Uterus (tissue), 4 donors: ENCODE data around the gene HNRNPL. TPM values are rescaled to one million over a fixed set of nuclear protein-coding genes. Genes with fewer than 3 reads are reported as not detected.
A peak's percentile ranks its signal among the peaks of the same experiment; 100 is the strongest.
"Not testable (repeated sequence)": the region's sequence is repeated elsewhere in the genome, so short reads cannot be mapped to it uniquely, and the experiment has no call there.

Experiments used
- DNase-seq, 2 donors: peaks; one replicate each; pipeline ENCODE4 v3.0.0-alpha.2; 2019 to 2020
- H3K27ac ChIP-seq, 2 donors: fragments of 200-600 bp; sonication (generic); 1 replicate in 1 of 2; 2 replicates in 1 of 2; pipeline ENCODE4 v1.5.1; 2016 to 2018
- H3K27me3 ChIP-seq, 2 donors: fragments of 200-600 bp; sonication (generic); one replicate each; pipeline ENCODE4 v1.5.1; 2018 to 2019; ENCODE audit warnings: control low read depth in 1 of 2
- H3K36me3 ChIP-seq, 2 donors: fragments of 200-600 bp; sonication (generic); one replicate each; pipeline ENCODE4 v1.5.1; 2019; ENCODE audit warnings: control low read depth in 1 of 2
- H3K4me1 ChIP-seq, 2 donors: fragments of 200-600 bp; sonication (generic); one replicate each; pipeline ENCODE4 v1.5.1; 2018 to 2019; ENCODE audit warnings: control low read depth in 1 of 2
- H3K4me3 ChIP-seq, 2 donors: fragments of 200-600 bp; sonication (generic); 1 replicate in 1 of 2; 2 replicates in 1 of 2; pipeline ENCODE4 v1.5.1; 2018 to 2019; ENCODE audit warnings: mild to moderate bottlenecking in 1 of 2
- H3K9me3 ChIP-seq, 2 donors: fragments of 200-600 bp; sonication (generic); one replicate each; pipeline ENCODE4 v1.5.1; 2019; ENCODE audit warnings: control low read depth in 1 of 2
- POLR2A ChIP-seq, 2 donors: fragments of 450-650 bp; IDR thresholded peaks; one replicate each; pipeline ENCODE4 v1.6.1; 2016; ENCODE audit warnings: antibody characterized with exemption in 2 of 2, mild to moderate bottlenecking in 1 of 2, moderate library complexity in 1 of 2
- intact Hi-C: fragments of 100-400 bp; cut with DNase I; formaldehyde crosslinking; loops from one replicate; pipeline ENCODE4 v1.15.1; 2023; ENCODE audit warnings: low total_unique reads
- total RNA-seq, 4 donors: library from RNA; depleted of rRNA in 3 of 4; stranded (reverse); fragments of >200 nt in 3 of 4; gene quantifications; one replicate each; pipeline versions ENCODE4 v1.1.0 to v1.2.4, GENCODE V29; 2014 to 2023
- TF ChIP-seq, protein P1 (sequence below), 4 experiments: fragments of 200-600 bp in 2 of 4; fragments of 450-650 bp in 2 of 4; sonication (generic) in 2 of 4; IDR thresholded peaks; one replicate each; pipeline ENCODE4 v1.5.1; 2016 to 2019; ENCODE audit warnings: antibody characterized with exemption in 4 of 4, mild to moderate bottlenecking in 2 of 4, moderate library complexity in 1 of 4
- donor health status: DM: yes; HTN: yes; CAD: no.

The HNRNPL gene
- total RNA-seq, 4 donors from 2014 or later = 65.8 to 353 (median 177) TPM

DNA sequence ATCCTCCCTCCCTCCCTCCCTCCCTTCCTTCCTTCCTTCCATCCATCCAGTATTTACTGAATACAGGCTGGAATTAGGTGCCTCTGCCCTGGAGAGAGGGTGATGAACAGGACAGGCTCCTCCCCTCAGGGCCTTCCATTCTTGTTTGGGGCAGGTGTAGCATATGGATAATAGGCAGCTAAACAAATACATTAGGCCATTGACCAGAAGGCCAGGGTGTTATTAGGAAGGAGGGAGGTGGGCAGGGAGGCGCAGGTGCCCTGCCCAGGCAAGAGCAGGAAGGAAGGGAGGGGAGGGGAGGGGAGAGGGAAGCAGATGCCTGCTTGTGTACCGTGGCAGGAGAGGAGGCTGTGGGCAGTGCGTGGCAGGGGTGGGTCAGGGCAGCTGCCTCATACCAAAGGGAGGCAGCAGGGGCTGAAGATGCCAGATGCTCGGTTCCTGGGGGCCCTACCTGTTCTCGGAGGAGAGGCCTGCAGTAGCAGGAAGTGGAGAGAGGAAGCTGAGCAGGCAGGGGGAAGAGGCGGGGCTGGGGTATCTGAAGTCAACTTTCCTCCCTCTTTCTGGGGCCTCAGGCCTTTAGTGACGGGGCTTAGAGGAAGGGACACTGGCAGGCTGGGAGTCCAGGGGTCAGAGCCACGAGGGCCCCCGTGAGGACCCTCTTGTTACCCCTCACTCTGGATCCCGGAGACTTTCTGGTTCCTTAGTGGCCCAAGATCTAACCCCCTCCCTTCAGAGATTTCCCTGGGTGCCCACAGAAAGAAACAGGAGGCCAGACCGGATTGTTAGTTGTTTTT is 28.2 kb upstream of the HNRNPL start, which contains the start of gene RINL:
RINL (minus strand) TSS at position 495 of the 794 bp plus-strand sequence. CDS start 1,533 bp downstream, outside the sequence.
- no peak for DNase-seq
- Histone ChIP-seq H3K27me3 (no peaks in the 10 kb centered on the region), H3K4me1 (no peaks in the 10 kb centered on the region), H3K9me3 (no peaks in the 10 kb centered on the region), H3K4me3 (no peak within 1 kb of the TSS), H3K27ac (peak within 1 kb of the TSS in 1 of 2 donors; percentile 52), H3K36me3 (no peaks in the 10 kb centered on the region)
- intact Hi-C loops = no loop called here
- TF ChIP-seq, protein P1, sequence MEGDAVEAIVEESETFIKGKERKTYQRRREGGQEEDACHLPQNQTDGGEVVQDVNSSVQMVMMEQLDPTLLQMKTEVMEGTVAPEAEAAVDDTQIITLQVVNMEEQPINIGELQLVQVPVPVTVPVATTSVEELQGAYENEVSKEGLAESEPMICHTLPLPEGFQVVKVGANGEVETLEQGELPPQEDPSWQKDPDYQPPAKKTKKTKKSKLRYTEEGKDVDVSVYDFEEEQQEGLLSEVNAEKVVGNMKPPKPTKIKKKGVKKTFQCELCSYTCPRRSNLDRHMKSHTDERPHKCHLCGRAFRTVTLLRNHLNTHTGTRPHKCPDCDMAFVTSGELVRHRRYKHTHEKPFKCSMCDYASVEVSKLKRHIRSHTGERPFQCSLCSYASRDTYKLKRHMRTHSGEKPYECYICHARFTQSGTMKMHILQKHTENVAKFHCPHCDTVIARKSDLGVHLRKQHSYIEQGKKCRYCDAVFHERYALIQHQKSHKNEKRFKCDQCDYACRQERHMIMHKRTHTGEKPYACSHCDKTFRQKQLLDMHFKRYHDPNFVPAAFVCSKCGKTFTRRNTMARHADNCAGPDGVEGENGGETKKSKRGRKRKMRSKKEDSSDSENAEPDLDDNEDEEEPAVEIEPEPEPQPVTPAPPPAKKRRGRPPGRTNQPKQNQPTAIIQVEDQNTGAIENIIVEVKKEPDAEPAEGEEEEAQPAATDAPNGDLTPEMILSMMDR (IDR thresholded peaks at IDR 0.05) = no peak
- no peak for TF ChIP-seq POLR2A (IDR thresholded peaks at IDR 0.05)

DNA sequence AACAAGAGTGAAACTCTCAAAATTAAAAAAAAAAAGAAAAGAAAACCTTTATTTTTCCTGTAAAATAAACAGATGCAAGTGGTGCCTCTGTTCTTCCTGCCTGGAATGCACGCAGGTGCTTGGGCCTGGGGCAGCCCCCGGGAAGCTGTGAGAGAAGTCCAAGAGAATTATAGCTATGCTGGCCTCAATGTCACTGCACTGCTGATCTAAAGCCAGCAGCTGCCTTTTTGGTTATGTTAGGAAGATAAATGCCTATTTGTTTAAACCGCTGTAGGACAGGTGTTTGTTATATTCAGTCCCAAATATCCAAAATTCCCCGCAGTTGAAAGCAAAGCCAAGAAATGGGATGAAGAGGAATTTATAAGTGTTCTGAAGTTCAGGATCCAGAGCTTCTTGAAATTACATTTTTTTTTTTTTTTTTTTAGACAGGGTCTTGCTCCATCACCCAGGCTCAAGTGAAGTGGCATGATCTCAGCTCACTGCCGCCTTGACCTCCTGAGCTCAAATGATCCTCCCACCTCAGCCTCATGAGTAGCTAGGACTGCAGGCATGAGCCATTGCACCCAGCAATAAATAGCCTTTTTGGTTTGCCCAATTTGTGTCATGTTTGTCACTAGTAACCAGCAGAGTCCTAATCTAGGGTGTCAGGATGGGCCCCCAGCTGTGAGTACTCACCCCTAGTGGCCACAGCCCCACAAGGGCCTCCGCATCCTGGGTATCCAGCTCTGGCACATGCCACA is 26.0 kb upstream of the HNRNPL start:
- TF ChIP-seq, protein P1 (IDR thresholded peaks at IDR 0.05) = no peak
- TF ChIP-seq POLR2A (IDR thresholded peaks at IDR 0.05) = no peak
- H3K4me1 ChIP-seq = no peaks in the 10 kb centered on the region
- DNase-seq = no peak
- no peaks in the 10 kb centered on the region for H3K27me3 ChIP-seq
- no peaks in the 10 kb centered on the region for H3K9me3 ChIP-seq
- H3K27ac ChIP-seq = no peak overlapping the region
- H3K36me3 ChIP-seq = no peaks in the 10 kb centered on the region
- H3K4me3 ChIP-seq = no peak overlapping the region
- intact Hi-C loops = no loop called here

DNA sequence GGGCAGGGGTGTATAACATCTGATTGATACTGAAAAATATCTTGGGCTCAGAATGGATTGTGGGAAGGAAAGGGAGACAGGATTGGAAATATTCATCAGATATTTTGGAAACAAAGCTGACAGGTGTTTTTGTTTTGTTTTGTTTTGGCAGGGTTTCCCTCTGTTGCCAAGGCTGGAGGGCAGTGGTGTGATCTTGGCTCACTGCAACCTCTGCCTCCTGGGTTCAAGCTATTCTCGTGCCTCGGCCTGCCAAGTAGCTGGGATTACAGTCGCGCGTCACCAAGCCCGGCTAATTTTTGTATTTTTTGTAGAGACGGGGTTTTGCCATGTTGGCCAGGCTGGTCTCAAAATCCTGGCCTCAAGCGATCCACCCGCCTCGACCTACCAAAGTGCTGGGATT is 23.6 kb upstream of the HNRNPL start:
- H3K27ac ChIP-seq, H3K4me3 ChIP-seq, DNase-seq, H3K4me1 ChIP-seq, H3K27me3 ChIP-seq, H3K9me3 ChIP-seq, intact Hi-C loops, H3K36me3 ChIP-seq: not testable (repeated sequence)

DNA sequence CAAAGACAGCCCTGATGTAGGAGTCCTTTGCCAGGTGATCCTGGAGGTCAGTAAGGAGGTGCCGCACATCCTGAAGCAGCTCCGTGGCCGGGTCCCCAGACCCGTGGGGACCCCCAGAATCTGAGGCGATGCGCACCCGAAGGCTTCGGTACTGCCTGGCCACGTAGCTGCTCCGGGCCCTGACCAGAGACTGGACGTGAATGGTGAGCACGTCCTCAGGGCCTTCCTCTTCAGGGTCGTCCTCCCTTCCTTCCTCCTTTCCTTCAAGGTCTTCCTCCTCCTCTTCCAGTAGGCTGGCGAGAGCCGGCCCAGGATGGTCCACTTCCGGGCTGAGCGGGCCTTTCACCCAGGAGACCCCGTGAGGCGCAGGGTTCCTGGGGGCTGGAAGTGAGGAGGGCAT is 20.8 kb upstream of the HNRNPL start:
- H3K4me3 ChIP-seq = no peak overlapping the region
- no peaks in the 10 kb centered on the region for H3K27me3 ChIP-seq
- no peak for DNase-seq
- no peak overlapping the region for H3K27ac ChIP-seq
- TF ChIP-seq, protein P1 (IDR thresholded peaks at IDR 0.05) = no peak
- no peak for TF ChIP-seq POLR2A (IDR thresholded peaks at IDR 0.05)
- no peaks in the 10 kb centered on the region for H3K36me3 ChIP-seq
- H3K4me1 ChIP-seq = peaks cover 0 to 4% of the 10 kb centered on the region in 2 donors
- intact Hi-C loops = no loop called here
- H3K9me3 ChIP-seq = no peaks in the 10 kb centered on the region

DNA sequence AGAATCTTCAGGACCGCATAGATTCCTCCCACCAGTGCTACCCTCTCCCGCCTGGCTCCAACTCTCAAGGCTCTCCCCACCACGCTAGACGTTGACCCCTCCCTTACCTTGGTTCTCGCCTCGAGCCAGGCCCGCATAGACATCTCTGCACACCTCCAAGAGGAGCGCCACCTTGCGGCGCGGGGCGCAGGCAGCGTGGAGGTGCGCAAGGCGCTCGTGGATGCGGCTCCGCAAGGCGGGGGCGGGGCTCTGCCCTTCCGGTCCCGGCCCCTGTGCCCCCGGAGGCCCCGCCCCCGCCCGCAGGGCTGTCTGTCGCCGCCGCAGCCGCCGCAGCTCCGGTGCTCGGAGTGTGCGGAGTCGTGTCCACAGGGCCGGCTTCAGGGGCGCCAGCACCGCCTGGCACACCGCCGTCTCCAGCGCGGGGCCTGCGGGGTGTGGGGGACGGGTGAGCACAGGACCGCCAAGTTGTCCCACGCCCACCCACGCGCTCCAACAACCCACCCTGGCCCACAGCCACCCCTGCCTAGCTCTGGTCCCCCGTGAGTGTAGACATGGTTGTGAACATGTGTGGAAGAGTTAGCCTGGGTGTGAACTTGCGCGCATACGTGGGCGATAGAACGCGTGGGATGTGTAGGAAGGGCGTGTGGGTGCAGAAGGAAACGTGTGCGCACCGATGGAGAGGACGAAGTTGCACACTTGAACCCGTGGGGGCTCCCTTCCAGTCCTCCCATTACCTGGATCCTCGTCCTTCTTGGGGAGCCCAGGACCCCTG is 20.2 kb upstream of the HNRNPL start:
- Histone ChIP-seq H3K27me3 (no peaks in the 10 kb centered on the region), H3K4me1 (peaks cover 0 to 4% of the 10 kb centered on the region in 2 donors), H3K36me3 (no peaks in the 10 kb centered on the region), H3K9me3 (no peaks in the 10 kb centered on the region), H3K4me3 (peak overlapping the region; percentile 29 to 43), H3K27ac (peak overlapping the region; percentile 6 to 47)
- intact Hi-C loops = no loop called here
- DNase-seq = peak; percentile 81 to 82
- peak in 1 of 2 donors; percentile 24 for TF ChIP-seq POLR2A (IDR thresholded peaks at IDR 0.05)
- TF ChIP-seq, protein P1 (IDR thresholded peaks at IDR 0.05) = peak; percentile 81 to 91 (median 88)
